IMR-90 (cell line): Measurements from ENCODE around the gene CHMP4A. TPM values are rescaled to one million over a fixed set of nuclear protein-coding genes. Genes with fewer than 3 reads are reported as not detected.

ENCODE experiments used
- CHD1 ChIP-seq: IDR thresholded peaks from 2 replicates; pipeline ENCODE4 v1.6.1; 2012; ENCODE audit warnings: low read depth, low read length, improper control_type of control experiment
- MAZ ChIP-seq: IDR thresholded peaks from 2 replicates; pipeline ENCODE4 v1.6.1; 2012; ENCODE audit warnings: low read depth, mild to moderate bottlenecking, low read length, improper control_type of control experiment, moderate library complexity, borderline replicate concordance
- POLR2A ChIP-seq: IDR thresholded peaks from 2 replicates; pipeline ENCODE4 v1.6.1; 2012; ENCODE audit warnings: mild to moderate bottlenecking, low read depth, low read length
- RAD21 ChIP-seq: IDR thresholded peaks from 2 replicates; pipeline ENCODE4 v1.6.1; 2012; ENCODE audit warnings: low read length, improper control_type of control experiment
- polyA plus RNA-seq, 3 experiments: library from polyadenylated mRNA; depleted of rRNA; stranded (reverse); fragments of >200 nt; gene quantifications; 2 replicates each; pipeline ENCODE4 v1.2.3, GENCODE V29; 2012; ENCODE audit warnings: low replicate concordance in 1 of 3
- total RNA-seq: library from RNA; depleted of rRNA; stranded (reverse); fragments of >200 nt; gene quantifications from 2 replicates; pipeline ENCODE4 v1.2.3, GENCODE V29; 2012

The CHMP4A gene
- total and polyA plus RNA-seq, 2 of the 4 experiments (the other 2 are of a cell fraction): 22.0 to 63.8 TPM

DNA sequence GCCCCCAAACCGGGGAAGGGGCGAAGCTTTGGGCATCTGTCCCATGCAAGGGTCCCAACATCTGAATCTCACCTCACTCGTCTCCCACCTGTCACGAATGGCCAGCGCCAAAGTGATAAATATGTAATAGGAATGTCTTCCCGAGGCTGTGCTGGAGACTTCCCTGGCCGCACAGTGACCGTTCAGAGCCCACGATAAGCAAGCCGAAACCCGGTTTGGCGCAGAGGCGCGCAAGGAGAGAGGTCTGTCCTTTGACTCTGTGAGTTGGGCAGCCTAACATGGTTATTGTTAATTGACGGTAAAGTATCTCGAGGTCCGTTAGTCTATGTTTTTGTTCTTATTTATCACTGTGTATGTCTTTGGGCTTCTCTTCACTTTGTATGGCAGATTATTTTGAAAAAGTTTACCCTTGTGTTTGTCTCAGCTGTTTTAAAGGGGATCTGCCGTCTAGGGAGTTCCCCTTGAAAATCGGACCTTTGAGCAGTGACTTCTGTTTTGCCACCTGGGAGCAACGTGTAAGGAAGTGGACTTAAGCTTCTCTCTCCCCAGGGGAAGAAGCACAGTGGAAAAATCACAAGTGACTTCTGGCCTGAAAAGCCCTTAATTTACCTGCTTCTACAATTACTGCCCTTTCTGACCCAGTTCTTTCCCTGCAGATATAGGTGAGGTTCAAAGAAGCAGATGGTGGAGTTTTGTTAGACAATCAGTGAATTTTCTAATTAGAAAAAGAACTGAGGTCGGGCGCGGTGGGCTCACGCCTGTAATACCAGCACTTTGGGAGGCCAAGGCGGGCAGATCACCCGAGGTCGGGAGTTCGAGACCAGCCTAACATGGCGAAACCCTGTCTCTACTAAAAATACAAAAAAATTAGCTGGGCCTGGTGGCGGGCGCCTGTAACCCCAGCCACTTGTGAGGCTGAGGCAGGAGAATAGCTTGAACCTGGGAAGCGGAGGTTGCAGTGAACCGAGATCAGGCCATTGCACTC, 16.9 kb downstream of the CHMP4A start (continued):
- no peak for TF ChIP-seq RAD21
- TF ChIP-seq CHD1: no peak
- TF ChIP-seq POLR2A: no peak
- no peak for TF ChIP-seq MAZ
